H1 (cell line): ENCODE data around the gene ACTL8. TPM values are rescaled to one million over a fixed set of nuclear protein-coding genes. Genes with fewer than 3 reads are reported as not detected.

Experiments
- CTCF ChIA-PET: fragments of 300-600 bp; sonication (Branson Sonifier 250); formaldehyde crosslinking; loops from one replicate; lab custom pipeline; 2021; ENCODE audit not compliant: partially characterized antibody; lab: Charles Lee
- POLR2A ChIA-PET: fragments of 300-600 bp; sonication (Branson Sonifier 250); formaldehyde crosslinking; loops from one replicate; lab custom pipeline; 2021; ENCODE audit warnings: inconsistent platforms; ENCODE audit not compliant: partially characterized antibody; lab: Charles Lee
- DNase-seq, 2 experiments: peaks; one replicate each; pipeline versions ENCODE4 v3.0.0 to v3.0.0-alpha.2; 2010 to 2022; ENCODE audit warnings: low spot score in 2 of 2, low read depth in 1 of 2, mixed read lengths in 1 of 2
- FAIRE-seq: peaks from 2 replicates; lab custom pipeline; 2011; peaks lifted over from hg19 to GRCh38; lab: Jason Lieb, UNC
- H2AFZ ChIP-seq: 2 replicates; pipeline ENCODE4 v1.8.1; 2012; ENCODE audit warnings: low read length, inconsistent platforms
- H2AK5ac ChIP-seq: 2 replicates; pipeline ENCODE4 v1.6.1; 2013; ENCODE audit warnings: low read depth, low read length
- H2BK120ac ChIP-seq: replicated peaks from 2 replicates; pipeline ENCODE3; 2013; ENCODE audit warnings: low read depth, low read length, inconsistent platforms
- H2BK12ac ChIP-seq: 2 replicates; pipeline ENCODE4 v1.6.1; 2013; ENCODE audit warnings: low read depth, low read length
- H2BK15ac ChIP-seq: 2 replicates; pipeline ENCODE4 v1.6.1; 2013; ENCODE audit warnings: low read length
- H2BK20ac ChIP-seq: 2 replicates; pipeline ENCODE4 v1.6.1; 2013; ENCODE audit warnings: low read length
- H2BK5ac ChIP-seq: 2 replicates; pipeline ENCODE4 v1.6.1; 2013; ENCODE audit warnings: low read depth, low read length
- H3K14ac ChIP-seq: 2 replicates; pipeline ENCODE4 v1.6.1; 2013; ENCODE audit warnings: inconsistent platforms; ENCODE audit not compliant: insufficient read length
- H3K18ac ChIP-seq: 2 replicates; pipeline ENCODE4 v1.6.1; 2013; ENCODE audit warnings: low read length; ENCODE audit errors: extremely low read depth
- H3K23ac ChIP-seq: 2 replicates; pipeline ENCODE4 v1.6.1; 2013; ENCODE audit warnings: inconsistent platforms; ENCODE audit not compliant: insufficient read length
- H3K23me2 ChIP-seq: 2 replicates; pipeline ENCODE4 v1.6.1; 2013; ENCODE audit warnings: low read depth, low read length
- H3K27ac ChIP-seq: 2 replicates; pipeline ENCODE4 v1.6.1; 2011; ENCODE audit warnings: low read depth, low read length, inconsistent platforms
- H3K27me3 ChIP-seq, 4 experiments: replicated peaks in 1 of 4; 1 replicate in 1 of 4; 2 replicates in 3 of 4; pipeline versions ENCODE4 v1.6.1 to v1.8.1; 2011 to 2013; ENCODE audit warnings: low read length in 3 of 4, mild to moderate bottlenecking in 3 of 4, inconsistent platforms in 2 of 4, mixed read lengths in 2 of 4, moderate library complexity in 1 of 4; ENCODE audit not compliant: control insufficient read depth in 3 of 4, insufficient read depth in 3 of 4; ENCODE audit errors: extremely low read depth in 1 of 4
- H3K36me3 ChIP-seq, 4 experiments: 2 replicates each; pipeline versions ENCODE4 v1.6.1 to v1.8.1; 2011 to 2013; ENCODE audit warnings: mild to moderate bottlenecking in 4 of 4, low read length in 3 of 4, moderate library complexity in 2 of 4, control low read depth in 1 of 4, inconsistent platforms in 1 of 4; ENCODE audit not compliant: insufficient read depth in 4 of 4, control insufficient read depth in 2 of 4
- H3K4ac ChIP-seq: replicated peaks from 2 replicates; pipeline ENCODE3; 2013; ENCODE audit warnings: low read length, low read depth, mixed read lengths, inconsistent platforms; ENCODE audit not compliant: insufficient read length
- H3K4me1 ChIP-seq, 4 experiments: replicated peaks in 1 of 4; 1 replicate in 1 of 4; 2 replicates in 3 of 4; pipeline versions ENCODE4 v1.6.1 to v1.8.1; 2011 to 2013; ENCODE audit warnings: low read length in 3 of 4, inconsistent platforms in 2 of 4, mixed read lengths in 1 of 4; ENCODE audit not compliant: insufficient read depth in 4 of 4, control insufficient read depth in 3 of 4
- H3K4me2 ChIP-seq, 2 experiments: 2 replicates each; pipeline versions ENCODE4 v1.6.1 to v1.8.1; 2011 to 2013; ENCODE audit warnings: low read depth in 2 of 2, low read length in 2 of 2, control low read depth in 1 of 2, inconsistent platforms in 1 of 2, mild to moderate bottlenecking in 1 of 2; ENCODE audit not compliant: insufficient read depth in 1 of 2
- H3K4me3 ChIP-seq, 4 experiments: fragments of 200-600, 300-600 bp in 1 of 4; sonication (generic), shearing (Covaris generic), sonication (Bioruptor Twin) in 1 of 4; 2 replicates each; pipeline versions ENCODE4 v1.5.1 to v1.8.1; 2011 to 2016; ENCODE audit warnings: low read length in 4 of 4, low read depth in 3 of 4, control low read depth in 2 of 4, inconsistent platforms in 2 of 4, mild to moderate bottlenecking in 2 of 4, mixed read lengths in 1 of 4, moderate library complexity in 1 of 4; ENCODE audit not compliant: insufficient read depth in 2 of 4; ENCODE audit errors: extremely low read depth in 1 of 4
- H3K56ac ChIP-seq: replicated peaks from 2 replicates; pipeline ENCODE3; 2013; ENCODE audit warnings: low read depth, mild to moderate bottlenecking, mixed read lengths, low read length, inconsistent platforms; ENCODE audit not compliant: insufficient read length
- H3K79me1 ChIP-seq: 2 replicates; pipeline ENCODE4 v1.6.1; 2013; ENCODE audit warnings: low read depth, low read length, control low read depth
- H3K79me2 ChIP-seq, 2 experiments: 2 replicates each; pipeline versions ENCODE4 v1.6.1 to v1.8.1; 2012 to 2013; ENCODE audit warnings: low read length in 2 of 2, mild to moderate bottlenecking in 2 of 2, inconsistent platforms in 1 of 2; ENCODE audit not compliant: insufficient read depth in 2 of 2, control insufficient read depth in 1 of 2
- H3K9ac ChIP-seq, 4 experiments: replicated peaks in 1 of 4; 1 replicate in 1 of 4; 2 replicates in 3 of 4; pipeline versions ENCODE4 v1.6.1 to v1.8.1; 2011 to 2013; ENCODE audit warnings: low read depth in 3 of 4, low read length in 3 of 4, control low read depth in 2 of 4, mild to moderate bottlenecking in 2 of 4, moderate library complexity in 2 of 4, inconsistent platforms in 1 of 4; ENCODE audit errors: extremely low read depth in 1 of 4
- H3K9me3 ChIP-seq, 2 experiments: 2 replicates each; pipeline versions ENCODE4 v1.6.1 to v1.8.1; 2012 to 2013; ENCODE audit warnings: mild to moderate bottlenecking in 2 of 2, moderate library complexity in 2 of 2, control low read depth in 1 of 2, inconsistent platforms in 1 of 2, low read depth in 1 of 2, low read length in 1 of 2, mixed read lengths in 1 of 2; ENCODE audit not compliant: insufficient read depth in 2 of 2
- H4K20me1 ChIP-seq, 2 experiments: replicated peaks in 1 of 2; 2 replicates each; pipeline versions ENCODE3 to v1.8.1; 2011 to 2013; ENCODE audit warnings: inconsistent platforms in 2 of 2, low read length in 2 of 2, mild to moderate bottlenecking in 1 of 2; ENCODE audit not compliant: insufficient read depth in 2 of 2, control insufficient read depth in 1 of 2
- H4K5ac ChIP-seq: 2 replicates; pipeline ENCODE4 v1.6.1; 2013; ENCODE audit warnings: low read length, low read depth, mixed read lengths, inconsistent platforms; ENCODE audit not compliant: insufficient read length
- H4K8ac ChIP-seq: 2 replicates; pipeline ENCODE4 v1.8.0; 2013; ENCODE audit warnings: mild to moderate bottlenecking, moderate library complexity, low read length, inconsistent platforms; ENCODE audit not compliant: insufficient read depth; ENCODE audit errors: extremely low read depth
- H4K91ac ChIP-seq: replicated peaks from 2 replicates; pipeline ENCODE3; 2013; ENCODE audit warnings: low read length, mixed read lengths, inconsistent platforms; ENCODE audit not compliant: insufficient read length
- E2F6 ChIP-seq: IDR thresholded peaks from 2 replicates; pipeline ENCODE4 v1.6.1; 2012; ENCODE audit warnings: inconsistent platforms
- FOSL1 ChIP-seq: IDR thresholded peaks from 2 replicates; pipeline ENCODE4 v1.6.1; 2011; ENCODE audit warnings: mild to moderate bottlenecking, low read depth, low read length, moderate library complexity; ENCODE audit not compliant: insufficient read depth
- HDAC2 ChIP-seq, 2 experiments: fragments of 300-600 bp in 1 of 2; sonication (generic) in 1 of 2; IDR thresholded peaks; 2 replicates each; pipeline ENCODE4 v1.6.1; 2011 to 2012; ENCODE audit warnings: low read depth in 2 of 2, low read length in 2 of 2, mild to moderate bottlenecking in 2 of 2, moderate library complexity in 2 of 2, borderline replicate concordance in 1 of 2, inconsistent platforms in 1 of 2
- KDM4A ChIP-seq: IDR thresholded peaks from one replicate; pipeline ENCODE4 v1.7.1; 2012; ENCODE audit warnings: low read depth, mild to moderate bottlenecking, moderate library complexity, low read length, inconsistent platforms; ENCODE audit not compliant: severe bottlenecking
- NANOG ChIP-seq: IDR thresholded peaks from 2 replicates; pipeline ENCODE4 v1.6.1; 2011; ENCODE audit warnings: low read length, low read depth, mild to moderate bottlenecking, inconsistent platforms; ENCODE audit not compliant: insufficient read depth, poor library complexity, severe bottlenecking
- POU5F1 ChIP-seq: IDR thresholded peaks from 2 replicates; pipeline ENCODE4 v1.6.1; 2011; ENCODE audit warnings: low read depth, mild to moderate bottlenecking, low read length, moderate library complexity
- RNF2 ChIP-seq: fragments of 200-900, 300-1000 bp; sonication (generic); IDR thresholded peaks from 2 replicates; pipeline ENCODE4 v1.7.1; 2016; ENCODE audit warnings: borderline replicate concordance, low read depth, mild to moderate bottlenecking, antibody characterized with exemption, low read length; ENCODE audit not compliant: poor library complexity, severe bottlenecking; ENCODE audit errors: missing control alignments
- SIX5 ChIP-seq: IDR thresholded peaks from 2 replicates; pipeline ENCODE4 v1.6.1; 2011; ENCODE audit warnings: mild to moderate bottlenecking, low read depth, low read length
- SUZ12 ChIP-seq: fragments of 200-600 bp; sonication (generic); IDR thresholded peaks from 2 replicates; pipeline ENCODE4 v1.6.1; 2012; ENCODE audit warnings: mild to moderate bottlenecking, inconsistent platforms, low read length, moderate library complexity, mixed read lengths
- TEAD4 ChIP-seq: IDR thresholded peaks from 2 replicates; pipeline ENCODE4 v1.6.1; 2012; ENCODE audit warnings: low read depth, low read length, inconsistent platforms, mixed read lengths
- ZNF274 ChIP-seq: IDR thresholded peaks from 2 replicates; pipeline ENCODE4 v1.7.0; 2012; ENCODE audit warnings: low read length, borderline replicate concordance; ENCODE audit errors: extremely low read depth
- WGBS, 2 experiments: shearing (Covaris generic) in 1 of 2; methylation state at CpG; one replicate each; pipeline versions ENCODE4 v1.1.6 to v1.1.7; 2013 to 2015; ENCODE audit warnings: low lambda C conversion rate in 2 of 2, mixed read lengths in 2 of 2, inconsistent platforms in 1 of 2, low coverage in 1 of 2, missing lambda C conversion rate in 1 of 2; ENCODE audit not compliant: insufficient replicate concordance in 2 of 2, insufficient coverage in 1 of 2, insufficient read length in 1 of 2; ENCODE audit errors: extremely low coverage in 1 of 2, missing lambda C conversion rate in 1 of 2; 5-methylcytosine and 5-hydroxymethylcytosine counted together
- polyA plus RNA-seq, 7 experiments: library from polyadenylated mRNA; depleted of rRNA in 3 of 7; stranded (reverse) in 5 of 7; unstranded in 2 of 7; fragments of >200 nt in 5 of 7; fragments of 200-250 nt in 2 of 7; gene quantifications; 1 replicate in 5 of 7; 2 replicates in 1 of 7; 4 replicates in 1 of 7; pipeline versions ENCODE4 v1.2.1 to v1.2.3, GENCODE V29; 2011 to 2013; ENCODE audit warnings: missing spikeins in 2 of 7, mixed read lengths in 2 of 7
- total RNA-seq: library from RNA; stranded (reverse); fragmentation: NEBNext Ultra II Directional; extraction: Animal tissue kit (Norgen Biotek cat#: 25700); gene quantifications from 2 replicates; pipeline ENCODE4 v1.2.1, GENCODE V29; 2021

Gene ACTL8
- total and polyA plus RNA-seq, 2 of the 8 experiments (the other 6 are each of a cell fraction or from before 2014, with no cell fraction given), result 0.33 to 0.47 TPM

GRCh38 chr1:17819129-17819802 is 64.1 kb downstream of the ACTL8 start:
- no peak overlapping the region for H3K23ac ChIP-seq
- 82% methylated on average over 17 of the region's 17 CpGs; no CpG with 5 or more reads in 1 of the 2 experiments for WGBS, 2 experiments
- no peak overlapping the region for H2BK15ac ChIP-seq
- no peak overlapping the region for H3K27ac ChIP-seq
- no peaks in the 10 kb centered on the region for H3K79me1 ChIP-seq
- H3K4ac ChIP-seq, result no peak overlapping the region
- no peaks in the 10 kb centered on the region for H3K36me3 ChIP-seq
- no peak overlapping the region for H4K5ac ChIP-seq
- H2AFZ ChIP-seq, result no peak overlapping the region
- DNase-seq, result no peak
- no peak overlapping the region for H4K91ac ChIP-seq
- no peak overlapping the region for H3K4me3 ChIP-seq
- no peak overlapping the region for H2AK5ac ChIP-seq
- ChIA-PET CTCF (interaction anchor here (0.8 kb wide), 1 partner anchor 9 kb away, joined by 6 read pairs; no protein-coding TSS in a partner anchor), POLR2A (no interaction called here)
- no peak overlapping the region for H3K9ac ChIP-seq
- no peak overlapping the region for H3K14ac ChIP-seq
- H3K79me2 ChIP-seq, result no peaks in the 10 kb centered on the region
- H3K4me2 ChIP-seq, result no peak overlapping the region
- H3K27me3 ChIP-seq, result no peaks in the 10 kb centered on the region
- H4K20me1 ChIP-seq, result no peaks in the 10 kb centered on the region
- FAIRE-seq, result no peak
- H3K4me1 ChIP-seq, result no peaks in the 10 kb centered on the region
- H4K8ac ChIP-seq, result peak overlapping the region; percentile 11; the same call in 1 of the 2 replicates
- no peaks in the 10 kb centered on the region for H3K9me3 ChIP-seq
- no peak overlapping the region for H2BK5ac ChIP-seq
- H2BK120ac ChIP-seq, result no peak overlapping the region
- no peaks in the 10 kb centered on the region for H3K23me2 ChIP-seq
- H2BK12ac ChIP-seq, result no peak overlapping the region
- H3K18ac ChIP-seq, result no peak overlapping the region
- no peak overlapping the region for H2BK20ac ChIP-seq
- no peak overlapping the region for H3K56ac ChIP-seq
- TF ChIP-seq ZNF274, result no peak
- TF ChIP-seq FOSL1, result no peak
- TF ChIP-seq HDAC2 (IDR thresholded peaks at IDR 0.05; ENCODE audit: borderline replicate concordance in 1 of 2, low read depth in 2 of 2, low read length in 2 of 2), result no peak
- no peak for TF ChIP-seq KDM4A
- TF ChIP-seq SUZ12, result no peak
- TF ChIP-seq NANOG, result no peak
- no peak for TF ChIP-seq TEAD4
- no peak for TF ChIP-seq SIX5
- no peak for TF ChIP-seq POU5F1
- TF ChIP-seq RNF2, result no peak
- no peak for TF ChIP-seq E2F6
